Fibroblast of pulmonary artery (primary cell): ENCODE results near the gene SRSF6.
"Not testable (repeated sequence)": the region's sequence is repeated elsewhere in the genome, so short reads cannot be mapped to it uniquely, and the experiment has no call there.

Experiments
- DNase-seq: peaks from one replicate; pipeline ENCODE4 v3.0.0-alpha.2; 2010; ENCODE audit warnings: low read depth
- H3K4me3 ChIP-seq: replicated peaks from 2 replicates; pipeline ENCODE4 v1.5.1; 2011; ENCODE audit warnings: low read depth, mild to moderate bottlenecking, control low read depth, low read length, moderate library complexity
- CTCF ChIP-seq: IDR thresholded peaks from 2 replicates; pipeline ENCODE4 v1.5.1; 2011; ENCODE audit warnings: mild to moderate bottlenecking, control low read depth, low read length, inconsistent platforms; ENCODE audit errors: missing control alignments

The SRSF6 gene

GRCh38 chr20:43492101-43492500 is 34.4 kb downstream of the SRSF6 start:
- no peak overlapping the region for H3K4me3 ChIP-seq
- DNase-seq, result no peak
- no peak for TF ChIP-seq CTCF

GRCh38 chr20:43495388-43495787 is 37.7 kb downstream of the SRSF6 start:
- H3K4me3 ChIP-seq, result no peak overlapping the region
- no peak for TF ChIP-seq CTCF
- DNase-seq, result no peak

GRCh38 chr20:43502021-43502420 is 44.3 kb downstream of the SRSF6 start:
- DNase-seq, H3K4me3 ChIP-seq: not testable (repeated sequence)

GRCh38 chr20:43506238-43506637 is 48.5 kb downstream of the SRSF6 start:
- DNase-seq, result no peak
- TF ChIP-seq CTCF, result no peak
- no peak overlapping the region for H3K4me3 ChIP-seq

- peak; percentile 43 for DNase-seq
- no peak for TF ChIP-seq CTCF
These were observed 49.7 kb downstream of the SRSF6 start, which contains the start of gene L3MBTL1 for GRCh38 chr20:43507150-43508080. L3MBTL1 (plus strand) TSS chr20:43507697; CDS start chr20:43513504, 5,807 bp downstream.

GRCh38 chr20:43508106-43508505 is 50.4 kb downstream of the SRSF6 start:
- no peak for DNase-seq
- peak overlapping the region; percentile 64 for H3K4me3 ChIP-seq
- TF ChIP-seq CTCF, result no peak

More at GRCh38 chr20:43507150-43508080, 49.7 kb downstream of the SRSF6 start, which contains the start of gene L3MBTL1:
- H3K4me3 ChIP-seq, result peak within 1 kb of the TSS; percentile 64

GRCh38 chr20:43508604-43509040 is 50.9 kb downstream of the SRSF6 start:
- peak; percentile 10 for DNase-seq
- TF ChIP-seq CTCF, result no peak
- no peak overlapping the region for H3K4me3 ChIP-seq
